ENCODE data around the gene GNB5. TPM values are rescaled to one million over a fixed set of nuclear protein-coding genes. Genes with fewer than 3 reads are reported as not detected.

The GNB5 gene
- total and polyA plus RNA-seq, 2 of the 13 experiments (the other 11 are each of a cell fraction or from before 2014, with no cell fraction given) = 13.7 to 14.4 TPM

DNA sequence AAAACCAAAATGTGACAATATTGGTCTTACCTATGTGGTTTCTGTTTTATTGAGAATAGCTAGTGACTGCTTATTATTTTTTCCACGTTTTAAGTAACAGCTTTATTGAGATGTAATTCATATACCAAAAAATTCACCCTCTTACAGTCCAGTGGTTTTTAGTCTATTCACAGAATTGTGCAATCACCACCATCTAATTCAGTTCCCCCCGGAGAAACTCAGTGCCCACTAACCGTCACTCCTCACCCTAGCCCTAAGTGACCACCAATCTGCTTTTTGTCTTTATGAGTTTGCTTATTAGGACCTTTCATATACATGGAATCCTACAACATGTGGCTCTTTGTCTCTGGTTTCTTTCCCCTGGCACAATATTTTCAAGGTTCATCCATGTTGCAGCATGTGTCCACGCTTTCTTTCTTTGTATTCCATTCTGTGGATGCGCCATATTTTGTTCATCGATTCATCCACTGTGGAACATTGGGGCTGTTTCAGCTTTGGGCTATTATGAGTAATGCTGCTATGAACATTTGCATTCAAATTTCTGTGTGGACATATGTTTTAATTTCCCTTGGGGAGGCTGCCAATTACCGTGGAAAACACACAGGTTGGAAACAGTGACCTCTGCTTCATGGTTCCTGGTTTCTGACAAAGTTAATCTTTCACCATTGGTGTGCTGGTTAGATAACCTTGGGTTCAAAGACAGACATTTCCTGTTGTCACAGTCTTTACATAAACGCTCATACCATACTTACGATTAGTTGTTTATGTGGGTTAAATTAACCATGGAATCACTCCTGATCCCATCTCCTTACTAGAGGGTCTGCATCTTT lies 75.4 kb downstream of the GNB5 start (continued):
- TF ChIP-seq, protein P1, sequence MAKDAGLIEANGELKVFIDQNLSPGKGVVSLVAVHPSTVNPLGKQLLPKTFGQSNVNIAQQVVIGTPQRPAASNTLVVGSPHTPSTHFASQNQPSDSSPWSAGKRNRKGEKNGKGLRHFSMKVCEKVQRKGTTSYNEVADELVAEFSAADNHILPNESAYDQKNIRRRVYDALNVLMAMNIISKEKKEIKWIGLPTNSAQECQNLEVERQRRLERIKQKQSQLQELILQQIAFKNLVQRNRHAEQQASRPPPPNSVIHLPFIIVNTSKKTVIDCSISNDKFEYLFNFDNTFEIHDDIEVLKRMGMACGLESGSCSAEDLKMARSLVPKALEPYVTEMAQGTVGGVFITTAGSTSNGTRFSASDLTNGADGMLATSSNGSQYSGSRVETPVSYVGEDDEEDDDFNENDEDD (CRISPR knock-in tag; IDR thresholded peaks at IDR 0.05; ENCODE audit: borderline replicate concordance) = no peak
- TF ChIP-seq POLR2A (IDR thresholded peaks at IDR 0.05; ENCODE audit: insufficient read depth in 1 of 2, low read depth in 2 of 2, low read length in 2 of 2) (no peak), GATAD2A (CRISPR knock-in tag; IDR thresholded peaks at IDR 0.05) (peak; percentile 58), ZFP82 (CRISPR knock-in tag; IDR thresholded peaks at IDR 0.05; ENCODE audit: borderline replicate concordance) (no peak), ZBTB7B (CRISPR knock-in tag; IDR thresholded peaks at IDR 0.05) (no peak), ZNF430 (CRISPR knock-in tag; IDR thresholded peaks at IDR 0.05) (no peak), PRPF4 (IDR thresholded peaks at IDR 0.05; ENCODE audit: low read depth, low read length, poor library complexity, severe bottlenecking) (no peak), ZNF33A (CRISPR knock-in tag; IDR thresholded peaks at IDR 0.05; ENCODE audit: borderline replicate concordance) (0 out of 2 replicates have a peak, but pooled peaks have one; percentile 12), ZNF780A (CRISPR knock-in tag; IDR thresholded peaks at IDR 0.05) (no peak), SAFB2 (CRISPR knock-in tag; IDR thresholded peaks at IDR 0.05; ENCODE audit: borderline replicate concordance, low read depth) (no peak), CREB1 (IDR thresholded peaks at IDR 0.05) (no peak), CREB1 (CRISPR knock-in tag; IDR thresholded peaks at IDR 0.05) (no peak), NCOR1 (IDR thresholded peaks at IDR 0.05; ENCODE audit: borderline replicate concordance, low read length) (0 out of 2 replicates have a peak, but pooled peaks have one; percentile 13), KLF6 (CRISPR knock-in tag; IDR thresholded peaks at IDR 0.05) (no peak), NONO (IDR thresholded peaks at IDR 0.05) (no peak), NONO (CRISPR knock-in tag; conservative IDR thresholded peaks at IDR 0.05) (no peak), MLLT10 (CRISPR knock-in tag; IDR thresholded peaks at IDR 0.05) (no peak)
- TF ChIP-seq, protein P2, sequence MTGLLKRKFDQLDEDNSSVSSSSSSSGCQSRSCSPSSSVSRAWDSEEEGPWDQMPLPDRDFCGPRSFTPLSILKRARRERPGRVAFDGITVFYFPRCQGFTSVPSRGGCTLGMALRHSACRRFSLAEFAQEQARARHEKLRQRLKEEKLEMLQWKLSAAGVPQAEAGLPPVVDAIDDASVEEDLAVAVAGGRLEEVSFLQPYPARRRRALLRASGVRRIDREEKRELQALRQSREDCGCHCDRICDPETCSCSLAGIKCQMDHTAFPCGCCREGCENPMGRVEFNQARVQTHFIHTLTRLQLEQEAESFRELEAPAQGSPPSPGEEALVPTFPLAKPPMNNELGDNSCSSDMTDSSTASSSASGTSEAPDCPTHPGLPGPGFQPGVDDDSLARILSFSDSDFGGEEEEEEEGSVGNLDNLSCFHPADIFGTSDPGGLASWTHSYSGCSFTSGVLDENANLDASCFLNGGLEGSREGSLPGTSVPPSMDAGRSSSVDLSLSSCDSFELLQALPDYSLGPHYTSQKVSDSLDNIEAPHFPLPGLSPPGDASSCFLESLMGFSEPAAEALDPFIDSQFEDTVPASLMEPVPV (CRISPR knock-in tag; IDR thresholded peaks at IDR 0.05) = no peak
- TF ChIP-seq, protein P3, sequence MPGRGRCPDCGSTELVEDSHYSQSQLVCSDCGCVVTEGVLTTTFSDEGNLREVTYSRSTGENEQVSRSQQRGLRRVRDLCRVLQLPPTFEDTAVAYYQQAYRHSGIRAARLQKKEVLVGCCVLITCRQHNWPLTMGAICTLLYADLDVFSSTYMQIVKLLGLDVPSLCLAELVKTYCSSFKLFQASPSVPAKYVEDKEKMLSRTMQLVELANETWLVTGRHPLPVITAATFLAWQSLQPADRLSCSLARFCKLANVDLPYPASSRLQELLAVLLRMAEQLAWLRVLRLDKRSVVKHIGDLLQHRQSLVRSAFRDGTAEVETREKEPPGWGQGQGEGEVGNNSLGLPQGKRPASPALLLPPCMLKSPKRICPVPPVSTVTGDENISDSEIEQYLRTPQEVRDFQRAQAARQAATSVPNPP (CRISPR knock-in tag; IDR thresholded peaks at IDR 0.05) = no peak
- TF ChIP-seq, protein P4, sequence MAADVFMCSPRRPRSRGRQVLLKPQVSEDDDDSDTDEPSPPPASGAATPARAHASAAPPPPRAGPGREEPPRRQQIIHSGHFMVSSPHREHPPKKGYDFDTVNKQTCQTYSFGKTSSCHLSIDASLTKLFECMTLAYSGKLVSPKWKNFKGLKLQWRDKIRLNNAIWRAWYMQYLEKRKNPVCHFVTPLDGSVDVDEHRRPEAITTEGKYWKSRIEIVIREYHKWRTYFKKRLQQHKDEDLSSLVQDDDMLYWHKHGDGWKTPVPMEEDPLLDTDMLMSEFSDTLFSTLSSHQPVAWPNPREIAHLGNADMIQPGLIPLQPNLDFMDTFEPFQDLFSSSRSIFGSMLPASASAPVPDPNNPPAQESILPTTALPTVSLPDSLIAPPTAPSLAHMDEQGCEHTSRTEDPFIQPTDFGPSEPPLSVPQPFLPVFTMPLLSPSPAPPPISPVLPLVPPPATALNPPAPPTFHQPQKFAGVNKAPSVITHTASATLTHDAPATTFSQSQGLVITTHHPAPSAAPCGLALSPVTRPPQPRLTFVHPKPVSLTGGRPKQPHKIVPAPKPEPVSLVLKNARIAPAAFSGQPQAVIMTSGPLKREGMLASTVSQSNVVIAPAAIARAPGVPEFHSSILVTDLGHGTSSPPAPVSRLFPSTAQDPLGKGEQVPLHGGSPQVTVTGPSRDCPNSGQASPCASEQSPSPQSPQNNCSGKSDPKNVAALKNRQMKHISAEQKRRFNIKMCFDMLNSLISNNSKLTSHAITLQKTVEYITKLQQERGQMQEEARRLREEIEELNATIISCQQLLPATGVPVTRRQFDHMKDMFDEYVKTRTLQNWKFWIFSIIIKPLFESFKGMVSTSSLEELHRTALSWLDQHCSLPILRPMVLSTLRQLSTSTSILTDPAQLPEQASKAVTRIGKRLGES (CRISPR knock-in tag; IDR thresholded peaks at IDR 0.05; ENCODE audit: borderline replicate concordance) = no peak
- TF ChIP-seq, protein P5, sequence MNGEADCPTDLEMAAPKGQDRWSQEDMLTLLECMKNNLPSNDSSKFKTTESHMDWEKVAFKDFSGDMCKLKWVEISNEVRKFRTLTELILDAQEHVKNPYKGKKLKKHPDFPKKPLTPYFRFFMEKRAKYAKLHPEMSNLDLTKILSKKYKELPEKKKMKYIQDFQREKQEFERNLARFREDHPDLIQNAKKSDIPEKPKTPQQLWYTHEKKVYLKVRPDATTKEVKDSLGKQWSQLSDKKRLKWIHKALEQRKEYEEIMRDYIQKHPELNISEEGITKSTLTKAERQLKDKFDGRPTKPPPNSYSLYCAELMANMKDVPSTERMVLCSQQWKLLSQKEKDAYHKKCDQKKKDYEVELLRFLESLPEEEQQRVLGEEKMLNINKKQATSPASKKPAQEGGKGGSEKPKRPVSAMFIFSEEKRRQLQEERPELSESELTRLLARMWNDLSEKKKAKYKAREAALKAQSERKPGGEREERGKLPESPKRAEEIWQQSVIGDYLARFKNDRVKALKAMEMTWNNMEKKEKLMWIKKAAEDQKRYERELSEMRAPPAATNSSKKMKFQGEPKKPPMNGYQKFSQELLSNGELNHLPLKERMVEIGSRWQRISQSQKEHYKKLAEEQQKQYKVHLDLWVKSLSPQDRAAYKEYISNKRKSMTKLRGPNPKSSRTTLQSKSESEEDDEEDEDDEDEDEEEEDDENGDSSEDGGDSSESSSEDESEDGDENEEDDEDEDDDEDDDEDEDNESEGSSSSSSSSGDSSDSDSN (CRISPR knock-in tag; IDR thresholded peaks at IDR 0.05) = no peak

All from HepG2 (cell line).